PC-3 (cell line): Measurements from ENCODE around the gene MITF. TPM values are rescaled to one million over a fixed set of nuclear protein-coding genes. Genes with fewer than 3 reads are reported as not detected.

Source experiments
- ATAC-seq: fragments of 200-7000 bp; cut with Tn5 transposase; 2 replicates; pipeline ENCODE4 v1.9.1; 2020; ENCODE audit warnings: mild to moderate bottlenecking, moderate library complexity
- BruUV-seq: library from RNA; stranded (reverse); fragments of 400-500 nt; replicated peaks from 2 replicates; lab custom pipeline; 2021; lab: Mats Ljungman, UMichigan
- CTCF ChIA-PET: fragments of 300-600 bp; sonication (Branson Sonifier 250); formaldehyde crosslinking; loops from one replicate; lab custom pipeline; 2022; ENCODE audit warnings: antibody characterized with exemption; lab: Charles Lee
- POLR2A ChIA-PET: fragments of 300-600 bp; sonication (Branson Sonifier 250); formaldehyde crosslinking; loops from one replicate; lab custom pipeline; 2022; ENCODE audit warnings: antibody characterized with exemption; ENCODE audit not compliant: unreplicated experiment; lab: Charles Lee
- DNase-seq: peaks from one replicate; pipeline ENCODE4 v3.0.0-alpha.2; 2015
- H2AFZ ChIP-seq: fragments of 300-600 bp; sonication (generic); 2 replicates; pipeline ENCODE4 v1.6.0; 2016; ENCODE audit warnings: antibody characterized with exemption, low read length
- H3F3A ChIP-seq: fragments of 300-600 bp; sonication (generic); one replicate; pipeline ENCODE4 v1.6.0; 2017; ENCODE audit warnings: antibody characterized with exemption, low read length, control low read depth, mild to moderate bottlenecking; ENCODE audit not compliant: unreplicated experiment
- H3K27ac ChIP-seq: fragments of 300-600 bp; sonication (generic); 2 replicates; pipeline ENCODE4 v1.5.1; 2016; ENCODE audit warnings: mild to moderate bottlenecking, low read length
- H3K27me3 ChIP-seq: fragments of 300-600 bp; sonication (generic); 2 replicates; pipeline ENCODE4 v1.6.1; 2016; ENCODE audit warnings: low read length, mixed read lengths
- H3K36me3 ChIP-seq: fragments of 300-600 bp; sonication (generic); 2 replicates; pipeline ENCODE4 v1.6.1; 2016; ENCODE audit warnings: low read depth, mixed run types, low read length, mixed read lengths
- H3K4me1 ChIP-seq: fragments of 300-600 bp; sonication (generic); 2 replicates; pipeline ENCODE4 v1.5.1; 2016; ENCODE audit warnings: low read length; ENCODE audit not compliant: insufficient read depth
- H3K4me2 ChIP-seq: fragments of 300-600 bp; sonication (generic); 2 replicates; pipeline ENCODE4 v1.6.0; 2016; ENCODE audit warnings: low read length
- H3K4me3 ChIP-seq: fragments of 300-600 bp; sonication (generic); 2 replicates; pipeline ENCODE4 v1.5.1; 2016; ENCODE audit warnings: mild to moderate bottlenecking, low read length, mixed read lengths
- H3K79me2 ChIP-seq: fragments of 300-600 bp; sonication (generic); 2 replicates; pipeline ENCODE4 v1.6.1; 2017; ENCODE audit warnings: low read length, mixed read lengths
- H3K9ac ChIP-seq: fragments of 300-600 bp; sonication (generic); 2 replicates; pipeline ENCODE4 v1.6.0; 2016; ENCODE audit warnings: mild to moderate bottlenecking, low read length
- H3K9me2 ChIP-seq: fragments of 300-600 bp; sonication (generic); replicated peaks from 2 replicates; pipeline ENCODE4 v1.6.1; 2016; ENCODE audit warnings: mixed run types, low read length, mixed read lengths
- H3K9me3 ChIP-seq: fragments of 300-600 bp; sonication (generic); 2 replicates; pipeline ENCODE4 v1.6.1; 2016; ENCODE audit warnings: low read length, mixed read lengths
- H4K20me1 ChIP-seq: fragments of 300-600 bp; sonication (generic); 2 replicates; pipeline ENCODE4 v1.6.1; 2016; ENCODE audit warnings: low read length, mixed read lengths
- EZH2 ChIP-seq: fragments of 300-600 bp; sonication (generic); IDR thresholded peaks from one replicate; pipeline ENCODE4 v1.6.1; 2017; ENCODE audit warnings: antibody characterized with exemption, mild to moderate bottlenecking, low read length; ENCODE audit not compliant: unreplicated experiment
- EZH2phosphoT487 ChIP-seq: fragments of 300-600 bp; sonication (generic); IDR thresholded peaks from 2 replicates; pipeline ENCODE4 v1.6.1; 2018; ENCODE audit warnings: mild to moderate bottlenecking, antibody characterized with exemption, low read length, borderline replicate concordance
- intact Hi-C: fragments of 100-400 bp; cut with micrococcal nuclease; formaldehyde crosslinking; loops from 2 replicates; pipeline ENCODE4 v1.9.0; 2023
- total RNA-seq: library from RNA; depleted of rRNA; stranded (reverse); fragments of >200 nt; gene quantifications from 2 replicates; pipeline ENCODE4 v1.2.3, GENCODE V29; 2014
- TF ChIP-seq, protein P1 (sequence below): fragments of 300-600 bp; sonication (generic); conservative IDR thresholded peaks from 2 replicates; pipeline ENCODE4 v1.5.1; 2017; ENCODE audit warnings: antibody characterized with exemption, low read depth, mild to moderate bottlenecking, low read length

Gene MITF
- total RNA-seq, 1 experiment from 2014 or later: 7.6 TPM

- ChIA-PET CTCF (no interaction called here), POLR2A (no interaction called here)
- H3K79me2 ChIP-seq: no peaks in the 10 kb centered on the region
- intact Hi-C loops: loop anchor here (2.0 kb wide), 1 partner anchor 47 kb away; no protein-coding TSS in a partner anchor
- TF ChIP-seq EZH2phosphoT487: no peak
- no peak for TF ChIP-seq EZH2
- TF ChIP-seq, protein P1, sequence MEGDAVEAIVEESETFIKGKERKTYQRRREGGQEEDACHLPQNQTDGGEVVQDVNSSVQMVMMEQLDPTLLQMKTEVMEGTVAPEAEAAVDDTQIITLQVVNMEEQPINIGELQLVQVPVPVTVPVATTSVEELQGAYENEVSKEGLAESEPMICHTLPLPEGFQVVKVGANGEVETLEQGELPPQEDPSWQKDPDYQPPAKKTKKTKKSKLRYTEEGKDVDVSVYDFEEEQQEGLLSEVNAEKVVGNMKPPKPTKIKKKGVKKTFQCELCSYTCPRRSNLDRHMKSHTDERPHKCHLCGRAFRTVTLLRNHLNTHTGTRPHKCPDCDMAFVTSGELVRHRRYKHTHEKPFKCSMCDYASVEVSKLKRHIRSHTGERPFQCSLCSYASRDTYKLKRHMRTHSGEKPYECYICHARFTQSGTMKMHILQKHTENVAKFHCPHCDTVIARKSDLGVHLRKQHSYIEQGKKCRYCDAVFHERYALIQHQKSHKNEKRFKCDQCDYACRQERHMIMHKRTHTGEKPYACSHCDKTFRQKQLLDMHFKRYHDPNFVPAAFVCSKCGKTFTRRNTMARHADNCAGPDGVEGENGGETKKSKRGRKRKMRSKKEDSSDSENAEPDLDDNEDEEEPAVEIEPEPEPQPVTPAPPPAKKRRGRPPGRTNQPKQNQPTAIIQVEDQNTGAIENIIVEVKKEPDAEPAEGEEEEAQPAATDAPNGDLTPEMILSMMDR: no peak
- no peaks in the 10 kb centered on the region for H3K9me3 ChIP-seq
- no peaks in the 10 kb centered on the region for H3K36me3 ChIP-seq
- H3K9ac ChIP-seq: peak overlapping the region; percentile 36; the same call in 1 of the 2 replicates
- ATAC-seq: peak; percentile 70
- no peak overlapping the region for H3K4me3 ChIP-seq
- BruUV-seq: no TSS peak
- peak overlapping the region; percentile 78 for H3K27ac ChIP-seq
- H2AFZ ChIP-seq: no peak overlapping the region
- H3F3A ChIP-seq: no peaks in the 10 kb centered on the region
- no peaks in the 10 kb centered on the region for H4K20me1 ChIP-seq
- H3K27me3 ChIP-seq: no peaks in the 10 kb centered on the region
- H3K4me1 ChIP-seq: peaks cover 15% of the 10 kb centered on the region
- H3K9me2 ChIP-seq: no peaks in the 10 kb centered on the region
- DNase-seq: peak; percentile 53
- H3K4me2 ChIP-seq: peak overlapping the region; percentile 51
These were observed 68.4 kb downstream of the MITF start for GRCh38 chr3:69807674-69808073.

DNA sequence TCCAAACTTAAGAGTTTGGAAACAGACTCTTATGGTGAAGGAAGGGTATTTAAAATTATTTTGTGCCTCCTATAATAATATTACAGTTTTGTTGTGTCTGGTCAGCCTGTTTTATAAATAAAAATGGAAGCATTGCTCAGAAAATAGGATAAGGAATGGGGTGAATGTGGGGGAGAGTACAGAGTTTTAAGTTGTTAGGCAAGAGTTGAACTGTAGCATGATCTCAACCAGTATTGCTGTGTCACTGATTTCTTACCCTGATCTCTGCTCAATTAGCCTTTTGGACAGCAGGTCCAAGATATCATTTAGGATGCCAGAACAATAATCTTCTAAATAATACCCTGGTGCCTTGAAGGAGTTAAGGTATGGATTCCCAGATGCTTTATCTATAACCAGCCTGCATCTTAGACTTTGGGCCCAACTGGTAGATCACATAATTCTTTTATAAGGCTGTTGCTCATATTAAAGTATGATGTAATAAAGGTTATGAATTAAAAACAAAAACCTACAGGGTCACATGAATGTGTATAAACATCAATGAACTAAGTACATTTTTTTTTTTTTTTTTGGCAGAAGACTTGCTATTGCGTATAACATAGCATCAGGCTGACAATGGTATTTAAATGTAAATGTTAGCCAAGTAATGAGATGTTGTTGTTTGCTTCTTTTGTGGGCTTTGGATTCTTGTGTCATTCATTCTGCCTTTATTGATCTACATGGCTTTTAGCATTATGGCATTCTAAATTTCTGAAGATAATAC lies 70.0 kb downstream of the MITF start:
- Histone ChIP-seq H3K9me3 (no peaks in the 10 kb centered on the region), H4K20me1 (no peaks in the 10 kb centered on the region), H3K4me2 (no peak overlapping the region), H3K4me3 (no peak overlapping the region), H3K9ac (no peak overlapping the region), H3K4me1 (peaks cover 15% of the 10 kb centered on the region), H3K27ac (no peak overlapping the region), H2AFZ (no peak overlapping the region), H3F3A (no peaks in the 10 kb centered on the region), H3K9me2 (no peaks in the 10 kb centered on the region), H3K79me2 (no peaks in the 10 kb centered on the region), H3K27me3 (no peaks in the 10 kb centered on the region), H3K36me3 (no peaks in the 10 kb centered on the region)
- ChIA-PET CTCF (no interaction called here), POLR2A (no interaction called here)
- no peak for ATAC-seq
- intact Hi-C loops: no loop called here
- no peak for DNase-seq
- no TSS peak for BruUV-seq
- TF ChIP-seq, protein P1: no peak
- TF ChIP-seq EZH2: no peak
- no peak for TF ChIP-seq EZH2phosphoT487
